Measurements from ENCODE around the gene DIS3L2.

- TF ChIP-seq, protein P1, sequence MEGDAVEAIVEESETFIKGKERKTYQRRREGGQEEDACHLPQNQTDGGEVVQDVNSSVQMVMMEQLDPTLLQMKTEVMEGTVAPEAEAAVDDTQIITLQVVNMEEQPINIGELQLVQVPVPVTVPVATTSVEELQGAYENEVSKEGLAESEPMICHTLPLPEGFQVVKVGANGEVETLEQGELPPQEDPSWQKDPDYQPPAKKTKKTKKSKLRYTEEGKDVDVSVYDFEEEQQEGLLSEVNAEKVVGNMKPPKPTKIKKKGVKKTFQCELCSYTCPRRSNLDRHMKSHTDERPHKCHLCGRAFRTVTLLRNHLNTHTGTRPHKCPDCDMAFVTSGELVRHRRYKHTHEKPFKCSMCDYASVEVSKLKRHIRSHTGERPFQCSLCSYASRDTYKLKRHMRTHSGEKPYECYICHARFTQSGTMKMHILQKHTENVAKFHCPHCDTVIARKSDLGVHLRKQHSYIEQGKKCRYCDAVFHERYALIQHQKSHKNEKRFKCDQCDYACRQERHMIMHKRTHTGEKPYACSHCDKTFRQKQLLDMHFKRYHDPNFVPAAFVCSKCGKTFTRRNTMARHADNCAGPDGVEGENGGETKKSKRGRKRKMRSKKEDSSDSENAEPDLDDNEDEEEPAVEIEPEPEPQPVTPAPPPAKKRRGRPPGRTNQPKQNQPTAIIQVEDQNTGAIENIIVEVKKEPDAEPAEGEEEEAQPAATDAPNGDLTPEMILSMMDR (IDR thresholded peaks at IDR 0.05) = no peak
- TF ChIP-seq POLR2A (IDR thresholded peaks at IDR 0.05) = no peak
Measured at GRCh38 chr2:232210306-232210705, 248.8 kb downstream of the DIS3L2 start.

Data from uterus (tissue), 2 donors.